ENCODE measurements around the gene FCN3.
A peak's percentile ranks its signal among the peaks of the same experiment; 100 is the strongest.

- peak; percentile 95 for TF ChIP-seq CTCF (conservative IDR thresholded peaks at IDR 0.05; ENCODE audit: low read length)
- TF ChIP-seq EZH2phosphoT487 (IDR thresholded peaks at IDR 0.05; ENCODE audit: borderline replicate concordance, low read depth, low read length), result no peak
These were observed 41.9 kb upstream of the FCN3 start for GRCh38 chr1:27416387-27417111.
